Stimulated activated CD4-positive, alpha-beta T cell treated with anti-CD3 and anti-CD28 coated beads, Interleukin-12 subunit alpha, Interleukin-12 subunit beta, amount 100 ng/mL, for 24 hours (primary cell): ENCODE data around the gene NEDD4L.

Source experiments
- DNase-seq, 2 experiments: peaks; one replicate each; pipeline ENCODE4 v3.0.0-alpha.2; 2020; ENCODE audit warnings: low read depth in 2 of 2

Gene NEDD4L

DNA sequence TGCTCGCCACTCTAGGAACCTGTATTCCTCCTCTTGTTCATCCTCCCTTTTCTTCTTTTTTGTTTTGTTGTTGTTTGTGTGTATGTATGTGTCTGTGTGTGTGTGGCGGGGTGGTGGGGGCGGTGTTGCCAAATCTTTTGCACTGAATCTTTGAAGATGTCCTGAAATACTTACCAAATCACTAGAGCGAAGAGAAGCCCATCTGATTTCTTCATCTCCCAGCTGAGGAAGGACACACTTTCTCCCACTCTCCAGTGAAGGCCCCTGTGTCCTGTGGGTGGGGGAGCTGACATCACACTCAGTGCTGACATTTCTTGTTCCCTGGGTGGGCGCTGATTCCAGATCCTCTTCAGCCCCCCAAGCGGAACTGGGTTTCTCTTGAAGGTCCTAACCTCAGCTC is 74.5 kb downstream of the NEDD4L start:
- DNase-seq, result no peak

DNA sequence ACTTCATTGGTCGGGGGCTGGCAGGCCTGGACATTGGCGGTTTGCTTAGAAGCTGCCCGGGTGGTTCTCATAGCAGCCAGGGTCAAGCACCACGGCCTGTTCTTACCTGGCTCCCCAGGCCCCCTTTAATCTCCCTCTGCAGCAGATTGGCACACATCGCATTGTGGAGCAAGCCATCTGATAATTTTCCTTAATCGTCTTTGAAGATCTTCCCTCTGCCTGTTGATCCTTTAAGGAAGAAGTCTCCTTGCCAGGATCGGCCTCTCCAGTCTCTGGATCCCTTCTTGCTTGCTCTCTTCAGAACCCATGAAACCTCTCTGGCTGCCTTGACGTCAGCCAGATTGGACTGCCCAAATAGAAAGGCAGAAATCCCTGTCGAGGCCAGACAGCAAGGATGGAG is 75.8 kb downstream of the NEDD4L start:
- DNase-seq, result no peak

DNA sequence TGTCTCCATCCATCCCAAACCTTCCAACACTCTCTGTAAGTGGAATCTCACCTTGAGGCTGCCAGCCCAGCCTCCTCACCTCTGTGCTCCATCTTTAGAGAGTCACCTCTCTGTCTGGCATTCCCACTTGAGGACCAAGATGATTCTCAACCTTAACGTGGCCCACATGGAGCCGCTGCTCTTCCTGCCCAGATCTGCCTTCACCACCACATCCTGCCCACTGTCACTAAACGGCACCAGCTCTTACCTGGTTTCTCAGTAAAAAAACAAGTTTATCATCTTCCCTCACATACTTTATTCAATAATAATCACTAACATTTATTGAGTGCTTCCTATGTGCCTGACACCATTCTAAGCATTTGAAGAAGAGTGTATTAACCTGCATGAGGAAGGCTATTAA is 80.4 kb downstream of the NEDD4L start:
- DNase-seq, result no peak

DNA sequence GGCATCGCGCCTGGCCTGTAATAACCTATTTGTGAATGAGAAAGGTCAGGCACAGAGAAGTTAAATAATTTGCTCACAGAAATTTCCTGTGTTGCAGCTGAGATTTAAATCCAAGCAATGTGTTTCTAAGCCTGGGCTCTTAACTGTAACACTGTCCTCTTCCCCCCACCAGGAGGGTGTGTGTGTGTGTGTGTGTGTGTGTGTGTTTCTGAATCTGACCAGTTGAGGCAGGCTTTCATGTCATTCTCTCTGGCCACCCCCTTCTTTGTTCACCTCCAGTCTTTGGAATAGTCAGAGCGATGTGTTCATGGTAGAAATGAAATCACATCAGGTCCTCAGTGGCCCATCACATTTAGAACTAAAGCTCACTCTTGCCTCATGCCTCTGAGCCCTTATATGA is 81.2 kb downstream of the NEDD4L start:
- no peak for DNase-seq

DNA sequence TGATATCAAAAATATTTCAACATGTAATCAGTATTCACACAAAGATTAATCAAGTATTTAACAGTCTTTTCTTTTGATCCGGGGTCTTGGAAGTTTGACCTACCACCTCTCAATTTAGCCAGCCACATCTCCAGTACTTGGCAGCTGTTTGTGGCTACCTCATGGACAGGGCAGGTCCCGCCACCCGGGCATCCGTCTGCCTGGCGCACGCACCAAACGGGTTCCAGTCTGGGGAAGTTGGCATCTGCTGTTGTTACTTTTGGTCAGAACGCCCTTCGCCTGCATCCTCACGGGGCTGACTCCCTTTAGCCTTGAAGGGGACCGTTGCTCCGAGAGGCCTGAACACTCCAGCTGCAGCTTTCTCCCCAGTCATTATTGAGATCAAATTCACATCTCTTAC is 81.7 kb downstream of the NEDD4L start:
- DNase-seq, result no peak

DNA sequence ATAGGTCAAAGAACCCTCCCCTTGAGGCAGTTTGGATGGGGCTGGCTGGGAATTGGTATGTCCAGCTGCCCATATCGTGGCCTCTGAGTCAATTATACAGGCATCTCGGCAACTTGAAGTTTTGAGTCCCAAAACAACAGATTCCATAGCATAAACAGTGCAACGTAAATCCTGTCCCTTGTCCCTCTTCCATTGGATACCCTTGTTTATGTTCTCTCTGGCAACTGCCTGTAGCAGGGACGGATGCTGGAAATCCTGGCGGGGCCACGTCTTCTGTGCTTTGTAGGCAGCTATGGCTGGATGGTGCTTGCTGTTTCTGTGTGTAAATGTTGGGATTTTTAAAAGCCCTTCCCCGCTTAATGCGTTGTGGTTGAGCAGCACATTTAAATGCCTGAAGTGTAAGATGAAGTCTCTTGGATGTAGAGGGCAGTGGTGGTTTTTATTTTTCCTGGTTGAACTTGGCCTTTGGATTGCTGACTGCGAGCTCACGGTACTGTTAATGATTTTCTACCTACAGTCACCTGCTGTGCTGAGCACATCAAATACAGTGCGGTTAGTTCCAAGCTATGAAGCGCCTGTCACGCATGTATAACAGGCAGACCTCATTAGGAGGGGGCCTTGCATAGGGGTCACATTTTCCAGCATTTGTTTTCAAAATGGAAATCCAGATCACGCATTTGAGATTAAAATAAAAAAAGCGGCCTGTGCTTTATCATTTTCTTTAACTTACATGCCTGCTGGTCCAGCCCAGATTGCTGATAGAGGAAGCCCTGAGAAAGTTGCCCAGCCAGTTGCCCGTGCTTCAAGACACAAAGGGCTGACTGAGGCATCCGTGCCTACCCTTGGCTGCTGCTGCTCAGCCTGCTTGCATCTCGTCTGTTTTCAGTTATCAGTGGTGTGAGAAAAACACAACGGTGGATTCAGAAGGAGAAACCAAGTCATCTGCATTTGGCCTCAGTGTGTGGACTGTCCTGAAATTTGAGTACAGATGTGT is 84.7 kb downstream of the NEDD4L start:
- DNase-seq, result no peak

DNA sequence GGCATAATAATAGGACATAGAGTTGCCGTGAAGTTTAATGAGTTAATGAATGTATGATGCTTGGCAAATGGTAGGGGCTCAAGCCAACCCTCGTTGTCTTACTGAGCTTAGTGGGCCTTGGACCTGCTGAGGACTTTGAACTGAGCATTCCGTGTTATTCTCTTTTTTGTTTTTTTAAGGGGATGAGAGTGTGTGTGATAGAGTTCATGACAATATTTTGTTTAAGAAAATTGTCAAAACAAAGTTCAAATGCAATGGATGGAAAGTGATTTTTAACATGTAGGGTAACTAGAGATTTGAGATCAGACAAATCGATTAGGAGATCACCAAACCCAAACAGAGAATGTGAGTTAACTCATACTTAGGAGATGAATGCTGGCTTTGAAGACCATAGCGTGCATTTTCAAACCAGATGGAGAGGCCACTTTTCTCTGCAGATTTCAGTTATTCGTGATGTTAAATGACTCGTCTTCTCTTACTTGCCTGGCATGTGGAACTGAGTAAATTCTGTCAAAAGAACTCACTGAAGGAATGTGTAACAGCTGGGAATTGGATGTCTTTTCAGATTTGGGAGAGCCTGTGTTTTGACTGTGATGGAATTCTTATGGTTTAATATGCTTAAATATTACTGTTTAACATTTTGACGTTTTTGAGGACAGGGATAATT is 88.7 kb downstream of the NEDD4L start:
- no peak for DNase-seq

DNA sequence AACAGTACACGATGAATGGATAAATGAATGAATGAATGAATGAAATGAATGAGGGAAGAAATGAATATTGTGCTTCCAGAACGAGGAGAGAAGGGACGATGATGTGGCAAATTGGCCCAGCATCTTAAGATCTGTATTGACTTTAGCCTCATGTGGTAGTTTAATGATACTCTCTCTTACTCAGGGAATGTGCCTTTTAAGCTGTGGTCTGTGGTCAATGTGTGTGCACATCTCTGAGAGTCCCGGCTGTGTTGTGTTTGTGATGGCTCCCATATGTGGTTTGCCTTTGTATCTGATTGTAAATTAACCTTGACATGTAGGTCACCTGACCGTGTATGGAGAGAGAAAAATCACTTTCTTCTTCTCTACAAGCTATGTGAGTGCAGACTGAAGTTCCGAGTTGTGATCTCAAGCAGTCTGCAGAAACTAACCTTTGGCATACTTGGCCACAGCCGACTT is 91.2 kb downstream of the NEDD4L start:
- DNase-seq, result no peak

DNA sequence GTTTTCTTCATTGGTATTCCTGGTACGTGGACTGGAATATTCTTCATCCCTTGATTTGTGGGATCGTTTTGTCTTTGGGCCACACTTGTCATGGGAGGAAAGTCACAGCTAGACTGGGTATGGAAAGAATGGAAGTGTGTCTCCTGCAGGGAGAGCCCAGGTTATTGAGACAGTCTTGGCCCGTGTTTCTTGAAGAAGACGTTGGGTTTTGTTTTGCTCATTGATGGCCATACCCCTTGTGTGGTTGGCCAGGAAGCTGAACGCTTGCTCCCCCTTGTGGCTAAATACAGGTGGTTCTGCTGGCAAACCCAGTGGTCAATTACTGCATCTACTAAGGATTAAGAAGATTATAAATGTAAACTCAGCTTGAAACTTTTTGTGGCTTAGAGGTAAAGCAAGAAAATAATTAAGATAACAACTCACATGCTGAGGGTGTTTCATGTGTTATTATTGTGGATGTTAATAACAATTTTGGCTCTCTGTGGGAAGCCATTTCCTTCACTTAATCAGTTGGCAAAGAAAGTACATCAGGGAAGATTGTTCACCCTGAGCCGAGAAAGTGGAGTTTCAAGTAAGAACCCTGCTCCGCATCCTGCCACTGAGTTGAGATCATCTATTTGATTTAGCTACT is 91.8 kb downstream of the NEDD4L start:
- peak; percentile 7 to 34 for DNase-seq

DNA sequence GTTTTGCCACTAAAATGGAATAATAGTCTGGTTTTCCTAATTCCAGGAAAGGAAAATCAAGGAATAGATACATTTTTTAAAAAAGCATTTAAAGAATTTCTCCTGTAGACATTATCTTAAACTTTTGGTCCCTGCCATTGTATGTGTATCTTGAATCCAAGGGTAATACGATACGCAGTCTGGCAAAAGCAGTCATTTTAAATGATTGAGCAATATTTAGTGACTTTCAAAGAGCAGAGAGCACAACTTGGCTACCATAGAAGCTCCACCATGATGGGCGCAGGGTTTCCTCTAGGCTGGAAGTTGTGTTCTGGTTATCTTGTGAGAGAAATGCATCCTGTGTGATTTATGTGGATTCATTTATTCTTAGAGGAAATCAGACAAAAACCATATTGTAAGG is 92.9 kb downstream of the NEDD4L start:
- DNase-seq, result no peak

DNA sequence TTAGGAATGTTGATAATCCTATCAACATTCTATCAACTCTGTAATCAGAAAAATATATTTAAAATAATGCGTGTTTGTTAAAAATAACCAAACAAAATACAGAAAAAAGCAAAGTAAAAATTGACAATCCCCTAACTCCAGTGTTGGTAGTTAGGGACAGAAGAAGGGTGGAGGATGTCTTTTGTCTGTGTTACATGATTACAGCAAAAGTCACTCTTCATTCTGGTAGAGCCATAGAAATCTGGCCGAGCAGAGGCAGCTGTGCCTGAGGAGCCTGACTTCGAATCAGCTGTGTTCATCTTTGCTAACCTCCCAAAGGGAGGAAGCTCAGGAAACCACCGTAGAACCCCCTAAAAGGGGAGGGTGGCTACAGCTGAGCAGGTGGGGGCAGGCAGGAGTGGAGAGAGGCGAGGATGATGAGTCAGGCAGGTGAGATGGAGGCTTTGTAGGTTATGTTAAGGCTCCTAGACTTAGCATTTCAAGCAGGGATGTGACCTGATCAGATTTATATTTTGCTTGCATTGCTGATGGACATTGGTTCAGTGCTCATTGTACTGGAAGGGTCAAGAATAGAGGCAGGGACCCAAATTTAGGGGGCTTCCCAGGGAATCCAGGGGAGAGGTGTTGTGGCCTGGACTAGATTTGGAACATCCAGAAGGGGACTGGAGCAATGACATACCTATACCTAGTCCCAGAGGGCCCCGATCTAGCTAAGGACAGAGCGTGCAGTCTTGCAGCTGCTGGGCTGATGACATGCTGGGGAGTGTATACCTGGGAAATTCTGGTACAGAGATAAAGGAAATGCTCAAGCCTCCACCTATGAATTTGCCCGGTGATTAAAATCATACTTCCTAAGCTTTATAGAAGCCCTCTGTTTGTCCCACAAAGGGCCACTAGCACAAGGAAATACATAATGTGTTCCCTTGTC is 95.7 kb downstream of the NEDD4L start:
- no peak for DNase-seq

DNA sequence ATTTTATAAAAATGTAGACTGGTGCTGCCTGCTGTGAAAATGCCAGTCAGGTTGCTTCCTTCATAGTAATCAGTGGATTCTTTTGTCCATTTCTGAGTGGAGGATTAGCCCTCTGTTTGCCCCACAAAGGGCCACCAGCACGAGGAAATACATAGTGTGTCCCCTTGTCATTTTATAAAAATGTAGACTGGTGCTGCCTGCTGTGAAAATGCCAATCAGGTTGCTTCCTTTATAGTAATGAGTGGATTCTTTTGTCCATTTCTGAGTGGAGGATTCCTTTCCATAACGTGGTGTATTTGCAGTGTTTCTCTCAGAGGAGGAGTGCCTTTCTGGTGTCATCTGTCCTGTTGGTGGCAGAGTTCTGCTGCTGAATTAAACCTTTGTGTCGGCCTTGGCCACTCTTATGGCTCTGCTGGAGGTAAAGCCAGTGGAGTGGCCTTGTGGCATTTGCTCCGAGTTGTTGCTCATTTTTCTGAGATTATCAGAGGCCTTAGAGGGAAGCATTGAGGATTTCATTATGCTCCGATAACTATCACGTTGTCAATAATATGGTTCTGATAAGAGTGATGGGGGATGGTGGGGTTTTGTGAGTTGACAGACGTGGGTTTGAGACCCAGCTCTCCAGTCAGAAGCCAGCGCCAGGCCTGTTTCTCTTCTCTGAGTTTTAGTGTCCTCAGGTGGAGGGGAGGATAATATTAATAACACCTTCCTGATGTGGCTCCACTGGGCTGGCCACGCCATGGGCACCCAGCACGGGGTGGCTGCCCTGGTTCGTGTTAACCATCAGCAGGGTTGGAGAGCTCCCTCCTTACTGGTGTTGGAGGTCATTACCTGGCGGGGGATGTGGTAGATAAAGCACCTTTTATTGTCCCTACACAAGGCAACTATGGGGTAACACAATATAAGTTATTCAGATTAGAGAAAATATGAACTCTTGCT is 96.6 kb downstream of the NEDD4L start:
- DNase-seq, result no peak

DNA sequence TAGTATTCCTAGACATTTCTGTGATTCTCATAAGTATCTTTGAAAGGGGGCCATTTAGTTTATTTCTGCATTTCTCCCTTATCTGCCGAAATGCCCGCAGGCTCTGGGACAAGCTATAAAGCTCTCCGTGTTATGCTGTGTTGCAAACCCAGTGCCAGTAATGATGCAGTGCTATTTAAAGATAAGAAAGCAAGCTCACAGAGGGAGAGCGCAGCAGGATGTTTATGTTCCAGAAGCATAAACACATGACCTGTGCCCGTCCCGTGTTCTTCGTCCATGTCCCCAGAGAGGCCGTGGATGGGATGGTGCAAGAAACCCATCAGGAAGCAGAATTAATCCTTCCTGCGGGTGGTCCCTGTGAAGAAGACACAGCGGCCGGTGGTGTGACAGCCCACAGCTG is 99.4 kb downstream of the NEDD4L start:
- DNase-seq, result no peak

DNA sequence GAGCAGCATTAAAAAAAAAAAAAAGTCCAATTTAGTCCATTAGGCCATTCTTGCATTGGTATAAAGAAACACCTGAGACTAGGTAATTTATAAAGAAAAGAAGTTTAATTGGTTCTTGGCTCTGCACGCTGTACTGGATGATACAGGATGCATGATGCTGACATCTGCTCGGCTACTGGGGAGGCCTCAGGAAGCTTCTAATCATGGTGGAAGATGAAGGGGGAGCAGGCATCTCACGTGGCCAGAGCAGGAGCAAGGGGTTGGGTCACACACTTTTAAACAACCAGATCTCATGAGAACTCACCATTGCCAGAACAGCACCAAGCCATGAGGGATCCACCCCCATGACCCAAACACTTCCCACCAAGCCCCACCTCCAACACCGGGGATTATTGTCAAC is 100.1 kb downstream of the NEDD4L start:
- no peak for DNase-seq

DNA sequence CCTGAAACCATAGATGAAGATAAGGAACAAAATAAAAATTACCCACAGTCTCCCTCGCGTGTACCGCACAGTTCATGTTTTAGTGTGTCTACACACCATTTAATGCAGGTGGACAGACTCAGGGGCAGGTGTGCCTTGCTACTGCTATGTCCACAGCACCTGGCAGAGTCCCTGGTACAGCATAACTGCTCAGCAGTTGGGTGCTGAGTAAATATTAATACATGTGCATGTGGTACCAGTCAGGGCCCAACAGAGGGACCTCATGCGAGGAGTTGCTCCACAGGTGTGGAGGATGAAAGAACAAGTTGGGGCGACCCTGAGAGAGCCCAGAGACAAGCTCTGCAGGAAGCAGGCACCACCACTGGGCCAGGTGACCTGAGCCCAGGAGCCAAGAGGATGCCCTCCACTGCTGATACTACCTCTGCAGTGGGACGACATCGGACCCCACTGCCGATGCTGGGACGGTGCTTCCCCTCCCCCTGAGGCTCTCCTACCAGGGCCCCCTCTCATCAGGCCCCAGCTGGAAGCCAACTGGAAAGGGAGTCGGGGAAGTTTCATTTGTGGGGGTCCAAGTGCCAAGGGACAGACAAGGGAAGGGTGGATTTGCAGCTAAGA is 100.8 kb downstream of the NEDD4L start:
- no peak for DNase-seq

DNA sequence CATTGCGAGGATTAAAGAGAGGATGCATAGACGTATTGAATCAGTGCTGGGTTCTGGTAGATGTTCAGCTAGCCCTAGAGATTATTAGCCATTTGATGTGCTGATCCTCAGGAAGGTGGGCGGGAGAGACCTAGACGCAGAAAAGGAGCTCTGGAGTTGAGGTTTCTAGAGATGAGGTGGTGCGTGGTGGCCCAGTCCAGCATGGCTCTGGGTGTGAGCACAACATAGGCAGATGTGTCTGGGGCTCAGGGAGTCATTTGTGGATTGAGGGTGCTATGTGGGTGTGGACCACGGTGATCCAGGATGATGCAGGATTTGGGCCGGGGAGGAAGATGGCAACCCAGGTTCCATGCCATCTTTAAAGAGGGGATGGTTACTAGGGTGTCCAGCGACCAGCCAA is 102.1 kb downstream of the NEDD4L start:
- no peak for DNase-seq

DNA sequence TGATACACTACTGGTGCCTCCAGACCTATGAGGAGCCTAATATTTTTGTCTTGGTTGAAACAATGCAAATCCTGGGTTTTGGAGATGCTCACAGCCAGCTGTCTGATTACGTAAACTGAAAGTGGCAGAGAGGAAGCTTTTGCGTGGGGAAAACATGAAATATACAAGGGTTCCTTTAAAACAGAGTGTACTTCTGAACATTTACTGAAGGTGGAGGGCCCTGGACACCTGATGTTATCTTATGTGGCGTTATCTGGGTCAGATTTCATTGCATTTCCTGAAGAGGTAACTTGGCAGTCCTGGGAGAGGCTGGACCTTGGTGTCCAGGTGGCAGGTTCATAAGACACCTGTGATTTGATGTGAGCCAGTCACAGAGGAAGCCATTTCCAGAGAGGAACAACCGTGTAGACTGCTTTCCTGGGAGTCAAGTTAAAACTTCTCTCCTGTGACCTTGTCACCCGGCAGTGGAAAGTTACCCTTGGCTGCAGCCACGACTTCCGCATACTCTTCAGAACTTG is 105.0 kb downstream of the NEDD4L start:
- DNase-seq, result no peak

DNA sequence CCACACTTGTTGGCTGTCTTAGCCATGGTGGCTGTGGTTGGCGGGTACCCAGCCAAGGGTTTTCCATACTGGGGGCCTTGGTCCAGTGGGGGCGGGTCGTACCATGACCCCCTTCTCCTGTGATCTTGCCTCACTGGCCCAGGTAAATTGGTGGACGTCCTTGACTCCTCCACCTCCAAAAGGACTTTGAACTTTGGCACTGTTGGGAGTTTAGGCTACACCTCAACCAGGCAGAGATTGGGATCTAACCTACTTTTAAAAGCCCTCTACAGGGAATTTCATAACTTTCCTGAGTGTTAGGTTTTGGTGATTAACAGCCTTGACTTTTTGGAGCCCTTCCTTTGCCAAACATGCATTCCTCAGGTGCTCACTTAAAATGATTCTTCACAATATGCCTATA is 106.7 kb downstream of the NEDD4L start:
- DNase-seq, result no peak

DNA sequence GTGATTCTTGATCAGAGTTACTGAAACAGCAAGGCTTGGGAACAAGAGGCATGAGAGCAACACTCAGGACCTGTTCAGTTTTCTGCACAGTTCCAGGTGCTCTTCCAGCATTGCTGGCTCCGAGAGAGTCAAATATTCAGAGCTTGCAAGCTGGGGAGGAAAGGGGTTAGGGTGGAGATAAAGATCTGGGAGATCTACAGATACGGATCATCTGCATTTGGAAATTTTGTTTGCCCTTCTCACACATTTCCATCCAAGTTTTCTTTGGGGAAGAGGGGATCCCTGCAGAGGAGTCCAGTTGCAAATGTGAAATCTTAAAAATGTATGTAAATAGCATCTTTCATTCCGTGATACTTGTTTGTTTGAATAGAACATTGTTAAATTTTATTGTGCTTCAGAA is 108.2 kb downstream of the NEDD4L start:
- no peak for DNase-seq

DNA sequence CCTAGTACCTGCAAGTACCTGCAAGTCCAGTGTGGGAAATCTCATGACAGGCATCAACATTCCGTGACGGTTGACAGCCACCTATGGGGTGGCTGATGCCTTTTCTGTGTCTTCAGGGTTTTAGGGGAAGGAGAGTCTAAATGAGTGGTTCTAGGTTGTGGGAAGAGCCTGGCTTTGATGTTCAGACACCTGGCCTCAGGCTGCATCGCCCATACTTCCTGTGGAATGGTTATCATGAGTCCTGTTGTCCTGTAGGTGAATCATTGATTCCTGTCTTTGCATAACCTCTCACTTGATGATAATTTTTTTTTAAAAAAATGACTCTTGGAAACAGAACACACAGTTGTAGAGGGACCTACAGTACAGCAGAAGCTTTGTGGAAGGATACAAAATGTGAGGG is 108.9 kb downstream of the NEDD4L start:
- DNase-seq, result no peak
